IPS-18c (cell line): ENCODE data around the gene CST6.

Experiments used
- H3K4me3 ChIP-seq: 2 replicates; pipeline ENCODE4 v1.7.0; 2013; ENCODE audit warnings: low read depth, mild to moderate bottlenecking, low read length, moderate library complexity; ENCODE audit not compliant: insufficient read depth
- H3K9me3 ChIP-seq: one replicate; pipeline ENCODE4 v1.6.1; 2013; ENCODE audit warnings: mild to moderate bottlenecking, low read length, moderate library complexity; ENCODE audit not compliant: control insufficient read depth, insufficient read depth

The CST6 gene

DNA sequence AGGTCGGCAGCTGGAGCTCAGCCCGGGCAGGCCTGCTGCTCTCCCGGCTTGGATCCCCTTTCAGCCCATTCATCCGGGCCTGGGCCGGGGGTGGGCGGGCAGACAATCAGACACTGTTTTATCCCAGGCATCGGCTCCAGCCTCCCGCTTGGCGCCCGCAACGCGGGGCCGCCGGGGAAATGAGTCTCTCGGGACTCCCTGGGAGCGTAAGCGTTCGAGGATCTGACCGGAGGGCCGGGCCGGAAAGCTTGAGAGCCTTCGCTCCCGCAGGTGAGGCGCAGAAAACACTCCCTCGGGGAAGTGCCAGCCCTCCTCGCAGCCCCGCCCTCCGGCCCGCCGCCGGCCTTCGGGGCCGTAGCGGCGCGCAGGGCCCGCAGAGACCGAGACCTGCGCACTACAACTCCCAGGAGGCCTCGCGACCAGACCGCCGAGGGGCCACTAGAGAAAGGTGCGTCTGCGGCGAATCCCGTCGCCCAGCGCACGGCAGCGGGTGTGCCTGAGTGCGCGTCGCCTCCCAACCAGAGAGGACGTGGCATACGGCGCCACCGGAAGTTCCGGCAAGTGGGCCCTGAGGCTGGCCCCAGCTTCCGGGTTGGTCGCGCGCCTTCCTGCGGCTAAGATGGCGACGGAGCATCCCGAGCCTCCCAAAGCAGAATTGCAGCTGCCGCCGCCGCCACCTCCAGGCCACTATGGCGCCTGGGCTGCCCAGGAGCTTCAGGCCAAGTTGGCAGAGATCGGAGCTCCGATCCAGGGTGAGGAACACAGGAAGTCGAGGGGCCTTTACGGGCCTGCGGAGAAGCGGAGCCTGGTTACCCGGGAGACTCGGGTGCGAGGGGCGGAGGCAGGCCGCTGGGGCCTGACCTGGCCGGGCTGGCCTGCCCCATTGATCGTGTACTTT lies 40.2 kb downstream of the CST6 start, which contains the start of gene SF3B2:
Gene SF3B2, plus strand, starts transcription at position 599 of the 898 bp plus-strand sequence. Its CDS starts 21 bp downstream, at position 620.
- peak within 1 kb of the TSS; percentile 98 for H3K4me3 ChIP-seq

DNA sequence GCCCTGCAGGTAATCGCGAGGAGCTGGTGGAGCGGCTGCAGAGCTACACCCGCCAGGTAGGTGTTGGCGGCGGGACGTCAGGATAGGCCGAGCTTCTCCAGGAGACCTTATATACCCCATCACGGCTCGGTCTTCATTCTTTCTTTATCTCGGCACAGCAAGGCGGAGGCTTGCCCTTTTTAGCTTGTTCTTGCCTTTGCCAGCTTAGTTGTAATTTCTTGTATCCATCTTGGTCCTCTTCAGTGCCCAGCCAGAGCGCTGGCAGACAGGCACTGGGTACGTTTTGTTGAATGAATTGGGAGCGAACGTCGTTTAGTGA lies 40.8 kb downstream of the CST6 start:
- peak overlapping the region; percentile 98 for H3K4me3 ChIP-seq
- no peaks in the 10 kb centered on the region for H3K9me3 ChIP-seq

More for the DNA sequence above, 40.2 kb downstream of the CST6 start, which contains the start of gene SF3B2:
- H3K9me3 ChIP-seq: no peaks in the 10 kb centered on the region

DNA sequence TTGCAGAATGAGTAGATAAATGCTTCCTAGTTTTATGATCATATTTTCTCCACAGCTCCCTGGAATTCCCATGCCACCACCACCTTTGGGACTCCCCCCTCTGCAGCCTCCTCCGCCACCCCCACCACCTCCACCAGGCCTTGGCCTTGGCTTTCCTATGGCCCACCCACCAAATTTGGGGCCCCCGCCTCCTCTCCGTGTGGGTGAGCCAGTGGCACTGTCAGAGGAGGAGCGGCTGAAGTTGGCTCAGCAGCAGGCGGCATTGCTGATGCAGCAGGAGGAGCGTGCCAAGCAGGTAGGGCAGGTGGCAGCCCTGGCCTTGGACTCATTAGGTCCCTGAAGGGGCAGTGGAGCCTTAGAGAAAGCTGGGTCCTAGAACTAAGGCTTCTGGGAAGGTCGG lies 43.2 kb downstream of the CST6 start:
- H3K9me3 ChIP-seq: no peaks in the 10 kb centered on the region
- no peak overlapping the region for H3K4me3 ChIP-seq

DNA sequence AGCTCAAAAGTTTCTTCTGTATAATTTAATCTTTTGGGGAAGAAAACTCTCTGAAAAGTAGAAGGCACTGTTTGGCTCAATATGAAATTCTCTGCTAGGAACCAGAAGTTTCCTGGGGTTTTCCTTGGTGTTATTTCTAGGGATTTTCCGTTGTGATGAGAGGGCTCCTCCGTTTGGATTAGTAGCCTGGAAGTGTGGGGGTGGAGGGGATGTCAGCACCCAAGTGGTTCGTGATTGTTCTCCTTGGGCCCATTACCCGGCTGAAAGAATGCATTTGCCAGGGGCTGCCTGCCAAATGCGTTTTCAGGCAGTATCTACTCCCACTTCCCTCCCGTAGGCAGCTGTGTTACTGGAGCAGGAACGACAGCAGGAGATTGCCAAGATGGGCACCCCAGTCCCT lies 44.7 kb downstream of the CST6 start:
- no peaks in the 10 kb centered on the region for H3K9me3 ChIP-seq
- H3K4me3 ChIP-seq: no peak overlapping the region

DNA sequence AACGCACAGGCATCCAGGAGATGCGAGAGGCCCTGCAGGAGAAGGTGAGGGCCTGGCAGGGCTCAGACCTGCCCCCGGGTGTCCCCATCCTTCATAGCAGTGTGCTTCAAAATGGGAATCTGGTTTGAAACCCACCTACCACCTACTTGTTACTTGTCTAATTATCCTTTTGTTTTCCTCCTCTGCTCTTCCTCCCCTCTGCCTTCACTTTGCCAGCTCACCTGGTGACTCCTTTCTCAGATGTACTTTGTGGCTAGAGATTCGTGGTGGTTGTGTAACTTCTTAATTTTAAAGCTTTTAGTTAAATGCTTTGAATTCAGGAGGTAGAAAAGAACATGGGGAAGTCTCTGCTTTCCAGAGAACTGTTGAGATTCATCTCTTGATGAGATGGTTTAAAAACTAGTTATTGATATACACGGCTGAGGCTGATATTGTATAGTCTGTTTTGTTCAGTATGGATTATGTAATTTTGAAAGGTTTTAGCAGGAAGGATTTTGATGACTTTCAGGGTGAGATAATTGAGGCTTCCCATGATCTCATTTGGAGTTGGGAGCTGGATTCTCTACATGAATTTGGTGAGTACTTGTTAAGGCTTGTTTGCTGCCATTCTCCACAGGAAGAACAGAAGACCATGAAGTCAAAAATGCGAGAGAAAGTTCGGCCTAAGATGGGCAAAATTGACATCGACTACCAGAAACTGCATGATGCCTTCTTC lies 48.3 kb downstream of the CST6 start:
- peaks cover 3% of the 10 kb centered on the region for H3K9me3 ChIP-seq
- H3K4me3 ChIP-seq: no peak overlapping the region

DNA sequence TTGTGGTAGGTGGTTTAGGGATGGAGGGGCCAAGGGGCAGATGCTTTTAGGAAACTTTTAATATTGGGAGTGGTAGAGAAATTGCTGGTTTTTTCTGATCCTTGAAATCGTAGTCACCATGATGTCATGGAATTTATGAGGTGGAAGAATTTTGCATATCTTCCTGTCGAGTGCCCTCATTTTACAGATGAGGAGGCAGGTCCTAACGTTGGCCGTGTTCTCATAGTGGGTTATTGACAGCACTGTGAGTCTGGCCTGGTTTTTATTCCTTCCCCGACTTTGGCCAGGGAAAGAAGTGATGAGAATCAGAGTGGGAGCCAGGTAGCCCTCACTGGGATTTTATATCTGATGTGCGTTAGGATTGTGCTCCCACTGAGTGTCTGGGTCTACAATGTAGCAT lies 49.5 kb downstream of the CST6 start:
- no peak overlapping the region for H3K4me3 ChIP-seq
- peaks cover 3% of the 10 kb centered on the region for H3K9me3 ChIP-seq

DNA sequence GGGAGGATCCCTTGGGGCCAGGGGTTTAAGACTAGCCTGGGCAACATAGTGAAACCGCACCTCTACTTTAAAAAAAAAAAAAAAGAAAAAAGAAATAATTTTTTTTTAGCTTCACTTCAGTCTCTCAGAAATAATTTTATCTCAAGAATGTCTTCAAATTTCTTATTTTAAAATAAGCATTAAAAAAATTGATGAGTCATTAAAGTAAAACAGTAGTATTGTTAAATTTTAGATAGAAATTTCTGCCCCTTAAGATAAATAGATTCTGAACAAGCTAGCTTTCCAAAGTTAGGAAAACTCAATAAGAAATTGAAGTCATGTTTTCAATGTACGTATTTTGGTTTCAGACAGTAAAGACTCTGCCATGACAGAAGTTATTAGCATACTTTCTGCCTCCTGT lies 50.6 kb downstream of the CST6 start:
- H3K9me3 ChIP-seq: peaks cover 3% of the 10 kb centered on the region
- no peak overlapping the region for H3K4me3 ChIP-seq
